Hypothalamus (tissue), 51 donors: ENCODE data around the gene OR11L1.

ENCODE experiments used
- DNase-seq, 51 donors: peaks; one replicate each; lab custom pipeline; 2025; lab: John Stamatoyannopoulos, UW

Gene OR11L1, protein sequence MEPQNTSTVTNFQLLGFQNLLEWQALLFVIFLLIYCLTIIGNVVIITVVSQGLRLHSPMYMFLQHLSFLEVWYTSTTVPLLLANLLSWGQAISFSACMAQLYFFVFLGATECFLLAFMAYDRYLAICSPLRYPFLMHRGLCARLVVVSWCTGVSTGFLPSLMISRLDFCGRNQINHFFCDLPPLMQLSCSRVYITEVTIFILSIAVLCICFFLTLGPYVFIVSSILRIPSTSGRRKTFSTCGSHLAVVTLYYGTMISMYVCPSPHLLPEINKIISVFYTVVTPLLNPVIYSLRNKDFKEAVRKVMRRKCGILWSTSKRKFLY

GRCh38 chr1:247841796-247842195 lies at the start of gene OR11L1:
TSS of gene OR11L1 (minus strand) at chr1:247841896. CDS start at chr1:247841896, 0 bp downstream.
- no peak for DNase-seq

- peak in 1 of 51 donors; percentile 14 for DNase-seq
Observed at GRCh38 chr1:247884797-247885413, 43.2 kb upstream of the OR11L1 start.

GRCh38 chr1:247883346-247883745 lies 41.6 kb upstream of the OR11L1 start:
- DNase-seq: no peak

- no peak for DNase-seq
Observed at GRCh38 chr1:247865416-247865815, 23.7 kb upstream of the OR11L1 start.

DNA sequence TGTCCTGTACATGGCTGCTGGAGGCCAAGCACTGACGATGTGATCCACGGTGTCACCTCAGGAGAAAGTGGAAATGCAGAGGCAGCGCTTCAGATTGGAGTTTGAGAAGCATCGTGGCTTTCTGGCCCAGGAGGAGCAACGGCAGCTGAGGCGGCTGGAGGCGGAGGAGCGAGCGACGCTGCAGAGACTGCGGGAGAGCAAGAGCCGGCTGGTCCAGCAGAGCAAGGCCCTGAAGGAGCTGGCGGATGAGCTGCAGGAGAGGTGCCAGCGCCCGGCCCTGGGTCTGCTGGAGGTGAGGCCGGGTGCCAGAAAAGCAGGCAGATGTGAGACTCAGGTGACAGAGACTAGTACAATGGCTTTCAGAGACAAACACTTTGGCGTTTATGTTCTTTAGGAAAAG lies 22.9 kb upstream of the OR11L1 start:
- DNase-seq: no peak

DNA sequence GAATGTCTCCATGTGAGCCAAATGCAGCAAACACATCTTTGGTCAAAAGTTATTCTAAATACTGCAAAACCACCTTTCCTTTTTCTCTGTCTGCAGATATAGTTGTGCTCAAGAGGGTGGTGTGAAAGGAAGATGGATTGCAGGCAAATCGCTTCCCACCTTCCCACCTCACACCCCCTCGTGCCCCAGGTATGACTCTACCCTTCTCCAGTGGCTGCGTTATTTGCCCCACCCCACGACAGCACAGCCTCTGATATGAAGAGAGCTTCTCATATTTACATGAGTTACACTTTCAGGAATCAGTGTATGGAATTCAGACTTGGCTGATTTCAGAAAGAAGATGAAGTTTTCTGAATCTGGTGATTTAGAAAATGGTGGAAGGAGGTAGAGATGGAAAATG lies 21.1 kb upstream of the OR11L1 start:
- no peak for DNase-seq

GRCh38 chr1:247857985-247858619 lies 16.4 kb upstream of the OR11L1 start:
- no peak for DNase-seq

GRCh38 chr1:247857069-247857984 lies 15.6 kb upstream of the OR11L1 start, which contains the start of gene TRIM58:
TSS of gene TRIM58 (plus strand) at chr1:247857187. CDS start at chr1:247857247, 60 bp downstream.
- DNase-seq: peak in 7 of 51 donors; percentile 10 to 29 (median 20)

DNA sequence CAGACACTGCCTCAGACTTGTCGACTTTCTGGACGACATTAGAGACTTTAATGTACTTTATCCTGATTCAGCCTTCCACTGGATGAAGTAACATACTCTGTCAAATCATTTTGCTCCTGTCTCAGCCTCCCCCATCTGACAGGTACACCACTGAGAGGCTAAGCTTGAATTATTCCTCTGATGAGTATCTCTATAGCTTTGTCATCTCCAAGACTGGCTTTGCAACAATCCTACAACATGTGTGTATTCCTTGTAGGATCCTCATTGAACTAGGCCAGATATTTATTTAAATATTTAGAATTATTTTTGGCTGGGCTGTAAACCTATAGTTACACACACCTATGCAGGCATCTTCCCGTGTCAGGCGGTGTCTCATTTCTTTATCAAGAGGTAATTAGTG lies 14.2 kb upstream of the OR11L1 start:
- DNase-seq: no peak

- DNase-seq: no peak
Observed at GRCh38 chr1:247854899-247855545, 13.3 kb upstream of the OR11L1 start.

DNA sequence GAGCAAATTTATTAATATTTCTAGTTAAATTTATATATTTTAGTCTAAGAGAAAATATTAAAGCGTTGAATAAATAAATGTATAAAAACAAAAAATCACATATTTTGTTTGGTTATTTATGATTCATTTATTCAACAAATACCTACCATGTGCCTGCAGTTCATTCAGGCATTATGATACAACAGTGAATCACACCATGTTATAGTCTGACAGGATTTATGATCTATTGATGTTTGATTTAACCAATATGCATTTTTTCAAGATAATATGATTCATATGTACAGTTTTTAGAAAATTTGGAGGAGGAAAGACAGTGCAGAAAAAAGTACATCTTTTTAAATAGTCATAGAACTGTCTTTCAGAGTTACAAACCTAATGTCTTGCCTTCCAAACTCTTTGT lies 7.9 kb upstream of the OR11L1 start:
- DNase-seq: no peak

DNA sequence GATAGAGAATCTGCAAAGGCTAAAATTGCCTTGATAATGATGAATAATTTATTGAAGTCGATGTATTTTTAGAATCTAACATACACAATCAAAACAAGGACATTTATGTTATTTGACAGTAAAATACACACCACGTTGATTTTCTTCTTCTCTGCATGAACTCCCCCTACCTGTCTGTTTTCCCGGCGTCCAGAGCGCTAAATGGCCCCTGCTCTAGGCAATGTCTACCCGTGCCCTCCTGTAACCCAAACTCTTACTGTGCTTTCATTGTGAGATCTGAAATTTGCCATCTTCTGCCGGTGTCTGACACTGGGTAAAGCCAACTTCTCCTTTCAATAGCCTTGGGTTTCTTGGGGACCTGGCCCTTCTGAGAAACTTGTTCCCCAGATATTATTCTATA lies 6.7 kb upstream of the OR11L1 start:
- no peak for DNase-seq

DNA sequence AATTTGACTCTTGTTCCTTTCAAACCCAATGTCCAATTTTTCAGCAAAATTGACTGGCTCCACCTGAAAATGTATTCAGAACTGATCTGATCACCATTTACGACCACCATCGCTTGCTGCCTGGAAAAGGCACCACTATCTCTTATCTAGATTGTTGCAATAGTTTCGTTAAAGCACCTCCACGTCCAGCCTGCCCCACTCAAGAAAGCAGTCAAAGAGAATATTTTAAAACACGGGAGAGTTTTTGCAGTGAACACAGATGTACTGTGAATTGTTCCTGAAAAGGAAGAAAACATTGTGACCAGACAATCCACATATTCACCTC lies 4.0 kb upstream of the OR11L1 start:
- no peak for DNase-seq

- no peak for DNase-seq
Observed at GRCh38 chr1:247845011-247845692, 3.5 kb upstream of the OR11L1 start.

- DNase-seq: no peak
Observed at GRCh38 chr1:247843411-247843810, 1.7 kb upstream of the OR11L1 start.

DNA sequence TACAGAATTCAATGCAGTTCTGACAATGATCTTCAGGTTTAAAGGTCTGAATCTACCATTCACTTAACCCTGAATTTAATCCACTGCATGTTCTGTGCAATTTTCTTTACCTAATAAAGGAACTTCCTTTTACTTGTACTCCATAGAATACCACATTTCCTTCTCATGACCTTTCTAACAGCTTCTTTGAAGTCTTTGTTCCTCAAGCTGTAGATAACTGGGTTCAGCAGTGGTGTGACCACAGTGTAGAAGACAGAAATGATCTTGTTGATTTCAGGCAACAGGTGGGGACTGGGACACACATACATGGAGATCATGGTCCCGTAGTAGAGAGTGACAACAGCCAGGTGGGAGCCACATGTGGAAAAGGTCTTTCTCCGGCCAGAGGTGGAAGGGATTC lies 878 bp downstream of the OR11L1 start:
- DNase-seq: no peak

GRCh38 chr1:247833601-247834000 lies 8.1 kb downstream of the OR11L1 start:
- no peak for DNase-seq

DNA sequence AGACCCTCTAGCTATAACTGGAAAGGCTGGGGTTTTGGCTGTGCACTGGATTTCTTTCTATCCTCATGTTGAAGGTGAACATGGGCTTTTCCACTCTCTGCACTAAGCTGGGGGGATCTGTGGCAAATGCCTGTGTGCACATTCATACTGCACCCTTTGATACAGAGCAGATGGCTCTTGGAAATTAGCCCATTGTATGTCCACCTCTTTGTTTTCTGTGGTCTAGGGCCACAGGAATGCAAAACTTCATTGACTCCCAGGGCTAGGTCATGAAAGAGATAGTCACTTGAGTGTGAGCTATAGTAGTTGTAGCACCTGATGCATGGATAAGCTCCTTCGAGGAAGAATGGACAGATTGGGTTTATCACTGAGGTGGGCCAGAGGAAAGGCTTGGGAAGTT lies 12.0 kb downstream of the OR11L1 start:
- no peak for DNase-seq

DNA sequence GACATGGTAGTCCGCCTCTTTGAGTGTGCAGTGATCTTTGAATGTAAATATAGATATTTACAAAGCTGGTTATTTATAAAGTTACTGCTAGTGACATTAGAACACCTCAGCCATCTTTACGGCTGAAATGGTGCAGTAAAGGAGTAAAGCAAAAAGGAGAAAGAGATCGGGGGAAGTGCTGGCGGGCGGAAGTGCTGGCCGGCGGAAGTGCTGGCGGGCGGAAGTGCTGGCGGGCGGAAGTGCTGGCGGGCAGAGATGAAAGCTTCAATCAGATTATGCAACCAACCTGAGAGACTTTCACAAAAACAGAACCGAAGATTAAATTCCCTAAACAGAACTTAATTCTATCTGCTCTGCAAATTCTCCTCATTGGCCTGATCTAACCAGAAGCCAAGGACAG lies 16.3 kb downstream of the OR11L1 start:
- no peak for DNase-seq

DNA sequence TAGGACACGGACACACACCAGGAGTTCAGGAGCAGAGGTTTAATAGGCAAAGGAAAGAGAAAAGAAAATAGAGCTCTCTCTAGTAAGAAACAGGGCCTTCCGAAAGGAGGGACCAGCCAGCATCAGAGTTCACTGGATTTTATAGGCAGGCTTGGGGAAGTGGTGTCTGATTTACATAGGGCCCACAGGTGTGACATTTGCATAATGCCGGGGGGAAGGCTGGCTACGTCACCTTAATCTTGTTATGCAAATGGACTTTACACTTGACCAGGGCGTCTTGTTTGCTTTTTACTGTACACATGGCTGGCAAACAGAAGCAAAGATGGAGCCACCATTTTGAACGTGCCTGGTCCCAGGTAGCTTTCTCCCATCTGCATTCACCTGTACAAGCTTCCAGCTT lies 17.7 kb downstream of the OR11L1 start, which contains the start of gene OR14A16:
OR14A16 (minus strand) TSS at position 97 of the 400 bp plus-strand sequence. CDS start 8,390 bp downstream, outside the sequence.
- DNase-seq: no peak
